SU-DHL-6 (cell line): ENCODE results near the gene AQP12B.

Experiments used
- CTCF ChIP-seq: fragments of 200-600 bp; sonication (generic); IDR thresholded peaks from one replicate; pipeline ENCODE4 v1.5.1; 2017; ENCODE audit warnings: antibody characterized with exemption, mild to moderate bottlenecking, low read length, moderate library complexity; ENCODE audit not compliant: insufficient read depth, poor library complexity, severe bottlenecking
- EZH2phosphoT487 ChIP-seq: fragments of 200-600 bp; sonication (generic), shearing (Covaris generic); conservative IDR thresholded peaks from 2 replicates; pipeline ENCODE4 v1.6.1; 2018; ENCODE audit warnings: mild to moderate bottlenecking, antibody characterized with exemption, low read length, moderate library complexity, mixed read lengths

GRCh38 chr2:240713928-240714746 lies 31.5 kb upstream of the AQP12B start:
- TF ChIP-seq CTCF (no peak), EZH2phosphoT487 (no peak)
